ENCODE data around the gene CNEP1R1. TPM values are rescaled to one million over a fixed set of nuclear protein-coding genes. Genes with fewer than 3 reads are reported as not detected.

Gene CNEP1R1
- total and polyA plus RNA-seq, 9 of the 15 experiments (the other 6 are each of a cell fraction or from before 2014, with no cell fraction given): 7.6 to 20.1 (median 10.6) TPM

- no peak overlapping the region for H2AFZ ChIP-seq (ENCODE audit: low read depth, low read length)
- peaks cover 19% of the 10 kb centered on the region in 2 experiments for H3K27me3 ChIP-seq (ENCODE audit: control insufficient read depth in 2 of 2, insufficient read depth in 2 of 2, low read length in 2 of 2)
- BruUV-seq (replicated peaks): no TSS peak
- TF ChIP-seq CBX2 (IDR thresholded peaks at IDR 0.05; ENCODE audit: insufficient read depth, low read length, poor library complexity, severe bottlenecking): peak; percentile 84
- TF ChIP-seq NCOR1 (IDR thresholded peaks at IDR 0.05): no peak
- H3K36me3 ChIP-seq (ENCODE audit: control insufficient read depth, insufficient read depth, low read length): no peaks in the 10 kb centered on the region
- ChIA-PET POLR2A (interaction anchor here (0.6 kb wide), 1 partner anchor 50 kb away, joined by 3 read pairs; no protein-coding TSS in a partner anchor), CTCF (ENCODE audit: low intra/inter-chr PET ratio) (no interaction called here)
- H3K4me3 ChIP-seq: no peak overlapping the region
- no peaks in the 10 kb centered on the region for H3K9me1 ChIP-seq (ENCODE audit: control insufficient read depth, insufficient read depth, low read length)
- H3K27ac ChIP-seq (ENCODE audit: extremely low read depth, low read depth, low read length): no peak overlapping the region
- no peak for FAIRE-seq
- no peaks in the 10 kb centered on the region for H4K20me1 ChIP-seq (replicated peaks; ENCODE audit: control insufficient read depth, insufficient read depth, low read length)
- no peak overlapping the region for H3K4me2 ChIP-seq (ENCODE audit: insufficient read depth, low read length)
- in situ Hi-C loops (cut with MboI) (no loop called here), intact Hi-C loops (cut with micrococcal nuclease) (no loop called here)
- ATAC-seq: no peak
- WGBS (ENCODE audit: insufficient coverage, low coverage, missing lambda C conversion rate): 0% methylated on average over 2 of the region's 2 CpGs
- H3K79me2 ChIP-seq (ENCODE audit: control insufficient read depth, insufficient read depth, low read length): no peaks in the 10 kb centered on the region
- no peak for DNase-seq (ENCODE audit: extremely low read depth in 1 of 4, low spot score in 3 of 4)
- H3K4me1 ChIP-seq (replicated peaks in 1 of 2; ENCODE audit: control insufficient read depth in 2 of 2, insufficient read depth in 2 of 2, low read length in 2 of 2): no peaks in the 10 kb centered on the region
- H3K9me3 ChIP-seq (replicated peaks; ENCODE audit: control insufficient read depth, insufficient read depth, low read depth, low read length): no peaks in the 10 kb centered on the region
- H3K9ac ChIP-seq (ENCODE audit: insufficient read depth in 1 of 2, low read depth in 2 of 2, low read length in 2 of 2): no peak overlapping the region
Measured at GRCh38 chr16:50047864-50048263, 22.8 kb downstream of the CNEP1R1 start.

GRCh38 chr16:50050802-50051201 lies 25.8 kb downstream of the CNEP1R1 start:
- no TSS peak for BruUV-seq (replicated peaks)
- TF ChIP-seq SRSF9 (IDR thresholded peaks at IDR 0.05; ENCODE audit: borderline replicate concordance, low read depth, low read length) (no peak), HOMEZ (CRISPR knock-in tag; IDR thresholded peaks at IDR 0.05) (no peak), ZNF699 (CRISPR knock-in tag; IDR thresholded peaks at IDR 0.05; ENCODE audit: insufficient replicate concordance) (no peak), KDM4B (IDR thresholded peaks at IDR 0.05; ENCODE audit: borderline replicate concordance in 2 of 2, low read depth in 1 of 2) (no peak), ARHGAP35 (IDR thresholded peaks at IDR 0.05; ENCODE audit: partially characterized antibody) (no peak)
- Histone ChIP-seq H3K79me2 (ENCODE audit: control insufficient read depth, insufficient read depth, low read length) (no peaks in the 10 kb centered on the region), H3K4me3 (no peak overlapping the region), H3K36me3 (ENCODE audit: control insufficient read depth, insufficient read depth, low read length) (no peaks in the 10 kb centered on the region), H3K4me2 (ENCODE audit: insufficient read depth, low read length) (no peak overlapping the region), H3K9ac (ENCODE audit: insufficient read depth in 1 of 2, low read depth in 2 of 2, low read length in 2 of 2) (no peak overlapping the region), H2AFZ (ENCODE audit: low read depth, low read length) (no peak overlapping the region), H3K9me3 (replicated peaks; ENCODE audit: control insufficient read depth, insufficient read depth, low read depth, low read length) (no peaks in the 10 kb centered on the region), H3K27me3 (ENCODE audit: control insufficient read depth in 2 of 2, insufficient read depth in 2 of 2, low read length in 2 of 2) (peaks cover 8 to 14% of the 10 kb centered on the region in 2 experiments), H4K20me1 (replicated peaks; ENCODE audit: control insufficient read depth, insufficient read depth, low read length) (no peaks in the 10 kb centered on the region), H3K9me1 (ENCODE audit: control insufficient read depth, insufficient read depth, low read length) (no peaks in the 10 kb centered on the region), H3K4me1 (replicated peaks in 1 of 2; ENCODE audit: control insufficient read depth in 2 of 2, insufficient read depth in 2 of 2, low read length in 2 of 2) (no peaks in the 10 kb centered on the region), H3K27ac (ENCODE audit: extremely low read depth, low read depth, low read length) (no peak overlapping the region)
- DNase-seq (ENCODE audit: extremely low read depth in 1 of 4, low spot score in 3 of 4) (no peak), FAIRE-seq (no peak), ATAC-seq (no peak)
- 0% methylated on average over 2 of the region's 2 CpGs for WGBS (ENCODE audit: insufficient coverage, low coverage, missing lambda C conversion rate)
- in situ Hi-C loops (cut with MboI): no loop called here
- intact Hi-C loops (cut with micrococcal nuclease): no loop called here
- ChIA-PET CTCF (ENCODE audit: low intra/inter-chr PET ratio) (no interaction called here), POLR2A (no interaction called here)
